GM19043 (cell line): ENCODE results near the gene TGM2.
"Not testable (repeated sequence)": the region's sequence is repeated elsewhere in the genome, so short reads cannot be mapped to it uniquely, and the experiment has no call there.

ENCODE experiments used
- ATAC-seq: cut with Tn5 transposase; IDR thresholded peaks from one replicate; pipeline ENCODE4 v1.9.1; 2021; ENCODE audit warnings: low read depth; ENCODE audit not compliant: unreplicated experiment

The TGM2 gene

GRCh38 chr20:38104285-38104684 lies 60.8 kb downstream of the TGM2 start:
- ATAC-seq: no peak

DNA sequence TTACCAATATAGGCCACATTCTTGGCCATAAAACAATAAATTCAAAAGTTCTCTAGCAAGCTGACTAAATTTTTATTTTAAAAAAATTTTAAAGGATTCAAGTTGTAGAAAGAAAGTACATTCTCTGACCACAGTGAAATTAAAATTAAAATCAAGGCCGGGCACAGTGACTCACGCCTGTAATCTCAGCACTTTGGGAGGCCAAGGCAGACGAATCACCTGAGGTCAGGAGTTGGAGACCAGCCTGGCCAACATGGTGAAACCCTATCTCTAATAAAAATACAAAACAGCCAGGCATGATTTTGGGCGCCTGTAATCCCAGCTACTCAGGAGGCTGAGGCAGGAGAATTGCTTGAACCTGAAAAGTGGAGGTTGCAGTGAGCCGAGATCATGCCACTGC lies 62.9 kb downstream of the TGM2 start:
- ATAC-seq: not testable (repeated sequence)

DNA sequence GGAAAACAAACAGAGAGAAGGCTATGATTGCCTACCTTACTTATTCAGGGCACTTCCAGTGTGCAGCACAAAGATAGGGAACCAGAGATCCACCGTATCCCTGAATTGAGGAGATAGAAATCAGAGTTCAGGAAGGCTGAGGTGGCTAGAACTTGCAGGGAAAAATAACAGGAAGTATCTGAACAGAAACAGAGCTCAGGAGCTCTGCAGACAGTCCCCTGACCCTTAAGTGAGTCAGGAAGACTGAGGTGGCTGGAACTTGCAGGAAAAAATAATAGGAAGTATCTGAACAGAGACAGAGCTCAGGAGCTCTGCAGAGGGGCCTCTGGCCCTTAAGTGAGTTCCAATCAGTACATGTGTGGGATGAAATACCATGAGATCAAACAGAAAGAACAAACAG lies 66.1 kb downstream of the TGM2 start:
- no peak for ATAC-seq

DNA sequence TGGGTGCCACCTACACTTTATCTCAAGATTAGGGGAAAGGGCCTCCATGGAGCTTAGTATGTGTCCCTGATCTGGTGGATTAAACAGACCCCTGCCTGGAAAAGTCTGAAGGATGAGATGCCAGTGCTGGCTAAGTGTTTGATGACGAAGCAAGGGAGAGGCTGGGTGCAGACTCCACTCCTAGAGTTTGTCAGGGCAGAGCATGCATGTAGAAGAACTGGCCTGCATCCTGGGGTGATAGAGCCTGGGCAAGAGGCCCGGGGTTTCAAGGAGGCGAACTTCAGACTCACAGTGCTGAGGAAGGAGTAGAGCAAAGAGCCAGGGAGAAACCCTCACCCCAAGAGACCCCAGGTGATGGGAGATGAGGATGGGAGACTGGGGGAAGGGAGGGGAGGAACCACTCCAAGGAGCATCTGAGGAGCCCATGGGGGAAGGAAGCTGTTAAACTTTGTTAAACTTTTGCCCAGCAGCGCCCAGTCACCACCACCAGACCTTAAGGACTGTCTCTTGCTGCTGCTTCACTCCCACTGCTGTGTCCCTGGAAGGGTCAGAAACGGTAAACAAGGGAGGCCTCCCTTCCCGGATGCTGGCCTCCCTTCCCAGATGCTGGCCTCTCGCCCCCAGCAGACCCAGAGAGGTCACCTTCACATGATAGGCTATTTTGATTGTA lies 69.9 kb downstream of the TGM2 start:
- ATAC-seq: no peak

DNA sequence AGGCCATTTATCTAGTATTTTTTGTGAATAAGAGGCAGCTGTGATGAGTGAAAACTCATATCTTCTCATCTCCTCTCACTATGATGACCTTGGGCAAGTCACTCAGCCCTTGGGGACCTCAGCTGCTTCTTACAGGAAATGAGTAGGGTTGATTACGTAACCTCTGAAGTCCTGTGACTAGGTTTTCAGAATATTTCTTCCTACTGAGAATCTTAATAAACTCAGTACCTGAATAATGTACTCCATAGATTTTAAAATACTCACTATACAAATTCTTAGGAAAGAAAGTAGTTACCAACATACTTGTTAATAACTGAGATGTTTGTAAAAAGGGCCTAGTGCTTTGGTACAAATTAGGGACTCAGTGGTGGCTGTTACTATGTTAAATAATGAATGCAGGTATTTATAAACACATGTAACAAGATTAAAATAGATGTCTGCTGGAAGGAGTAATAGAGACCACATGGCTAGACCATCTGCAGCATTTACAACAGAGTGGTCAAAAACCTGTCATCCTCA lies 70.6 kb downstream of the TGM2 start:
- peak; percentile 52 for ATAC-seq

- no peak for ATAC-seq
Measured at GRCh38 chr20:38093641-38094077, 71.4 kb downstream of the TGM2 start.

DNA sequence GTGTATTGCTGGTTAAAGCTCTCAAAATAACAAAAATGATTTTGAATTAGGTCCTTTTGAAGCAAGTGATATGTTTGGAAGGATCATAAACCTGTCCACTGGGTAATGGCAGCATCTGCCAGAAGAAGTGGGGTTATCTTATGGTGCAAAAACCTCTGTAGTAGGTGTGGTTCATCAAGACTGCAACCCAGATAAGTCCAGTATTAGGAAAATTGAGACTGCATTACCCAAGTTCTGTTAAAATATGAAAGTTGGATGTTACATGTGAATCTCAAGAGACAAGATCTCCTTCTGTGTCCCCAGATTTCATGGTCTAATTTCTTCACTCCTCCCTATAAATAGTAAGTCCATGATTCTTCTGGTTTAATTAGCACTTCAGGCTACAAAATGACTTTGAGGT lies 72.2 kb downstream of the TGM2 start:
- ATAC-seq: no peak

DNA sequence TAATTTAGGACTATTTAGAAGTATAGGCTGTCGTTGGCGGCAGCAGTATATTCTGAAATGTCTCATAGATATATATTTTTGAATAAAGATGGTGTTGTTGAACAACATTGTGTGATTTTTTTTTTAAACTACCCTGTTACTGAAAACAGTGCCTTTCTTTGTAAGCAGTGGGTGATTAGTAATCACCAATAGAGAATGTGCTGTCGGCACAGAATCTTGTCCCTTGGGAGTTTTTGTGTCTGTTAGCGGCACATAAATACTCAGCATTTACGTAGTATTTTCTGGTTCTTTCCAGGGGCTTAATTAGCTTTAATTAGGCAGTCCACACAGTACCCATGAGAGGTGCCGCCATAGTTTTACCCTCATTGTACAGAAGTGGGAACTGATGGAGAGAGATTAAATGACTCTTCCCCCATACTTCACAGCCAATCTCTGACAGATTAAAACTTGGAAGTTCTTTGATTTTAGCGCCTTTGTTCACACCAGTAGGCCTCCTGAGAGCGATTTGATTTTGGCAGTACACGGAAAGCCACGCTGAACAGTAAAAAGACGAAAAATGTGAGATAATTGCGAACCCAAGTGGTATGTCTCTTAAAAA lies 72.7 kb downstream of the TGM2 start:
- ATAC-seq: no peak

GRCh38 chr20:38091441-38092216 lies 73.4 kb downstream of the TGM2 start:
- ATAC-seq: no peak

DNA sequence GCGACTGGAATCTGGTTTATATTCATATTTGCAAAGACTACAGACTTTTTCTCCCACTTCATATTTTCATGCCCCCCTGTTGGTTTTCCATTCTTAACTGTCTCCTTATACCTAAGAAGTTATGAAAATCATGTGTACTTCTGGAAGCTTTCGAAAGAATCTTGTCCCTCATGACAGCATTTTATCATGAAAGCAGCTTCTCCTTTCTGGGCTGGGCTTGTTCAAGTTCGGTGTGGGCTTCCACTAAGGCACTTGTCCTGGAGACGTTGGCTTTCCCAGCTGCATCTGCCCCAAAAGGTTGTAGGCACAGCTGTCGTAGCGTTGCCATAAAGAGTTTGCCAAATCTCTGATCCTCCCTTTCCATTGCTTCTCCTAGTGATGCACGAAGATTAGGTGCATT lies 75.0 kb downstream of the TGM2 start:
- no peak for ATAC-seq

- no peak for ATAC-seq
Measured at GRCh38 chr20:38089500-38089899, 75.6 kb downstream of the TGM2 start.

DNA sequence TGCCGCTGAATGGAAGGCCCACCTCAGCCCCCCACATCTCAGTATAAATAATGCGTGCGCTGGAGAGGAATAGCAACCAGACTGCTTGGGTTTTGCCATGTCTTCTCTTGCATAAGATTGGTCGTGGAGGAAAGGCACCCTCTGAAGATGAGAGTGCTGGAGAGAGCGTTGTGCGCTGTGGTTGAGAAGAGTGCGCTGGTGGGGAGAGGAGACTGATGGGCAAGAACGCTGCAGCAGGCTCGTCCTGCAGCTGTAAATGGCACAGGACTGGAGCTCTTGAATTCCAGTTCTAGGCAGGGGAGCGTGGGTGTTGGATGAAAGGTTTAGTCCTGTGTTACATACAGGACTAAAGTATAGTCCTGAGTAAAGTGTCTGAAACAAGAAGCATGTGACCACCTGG lies 80.0 kb downstream of the TGM2 start:
- no peak for ATAC-seq

- ATAC-seq: no peak
Measured at GRCh38 chr20:38084425-38084951, 80.6 kb downstream of the TGM2 start.

DNA sequence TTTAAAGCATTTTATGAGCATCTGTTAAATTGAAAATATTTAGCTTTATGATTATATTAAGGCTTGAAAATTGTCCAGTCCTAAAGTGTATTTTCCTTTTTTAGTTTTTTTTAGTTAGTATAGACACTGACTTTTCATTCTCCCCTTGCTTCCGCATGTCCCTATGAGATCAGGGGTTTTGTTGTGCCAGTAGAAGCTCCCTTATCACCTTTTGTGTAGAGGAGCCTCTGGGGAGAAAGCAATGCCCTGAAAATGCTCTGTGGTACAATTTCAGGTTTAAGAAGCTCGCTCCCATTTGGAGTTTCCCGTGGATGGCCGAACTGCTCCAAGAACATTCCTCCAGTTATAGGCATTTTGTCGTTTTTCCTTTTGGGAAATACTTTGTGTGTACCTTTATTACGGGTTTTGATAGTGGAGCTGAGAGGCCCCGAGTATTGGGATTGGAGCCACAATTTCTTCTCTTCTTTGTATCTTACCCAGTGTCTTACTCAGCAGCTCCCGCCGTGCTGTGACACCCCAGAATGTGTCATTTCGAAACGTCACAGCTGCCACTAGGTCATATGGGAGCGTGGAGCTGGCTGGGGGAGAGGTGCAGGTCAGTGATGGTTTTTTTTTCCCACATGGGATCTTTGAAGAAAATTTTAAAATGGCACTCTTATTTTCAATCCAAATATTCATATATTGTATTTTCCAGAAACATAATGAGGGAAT lies 81.6 kb downstream of the TGM2 start:
- no peak for ATAC-seq

DNA sequence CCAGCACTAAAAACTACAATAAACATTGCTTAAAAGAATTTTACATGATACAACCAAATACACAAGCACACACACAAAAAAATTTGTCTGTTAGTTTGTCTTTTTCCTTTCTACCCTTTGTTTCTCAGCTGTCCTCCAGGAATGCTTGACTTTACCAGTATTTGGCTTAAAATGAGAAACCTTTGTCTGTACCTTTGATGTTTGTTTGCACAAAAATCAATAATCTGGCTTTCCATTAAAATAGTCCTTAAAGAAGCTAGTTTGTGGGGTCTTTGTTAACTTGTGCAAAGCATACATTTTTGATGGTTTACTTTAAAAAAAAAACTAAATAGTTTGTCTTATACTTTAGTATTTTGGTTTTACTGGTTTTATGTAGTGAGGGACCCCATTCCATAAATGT lies 82.2 kb downstream of the TGM2 start:
- ATAC-seq: no peak

GRCh38 chr20:38081575-38081974 lies 83.5 kb downstream of the TGM2 start:
- no peak for ATAC-seq

- ATAC-seq: no peak
Measured at GRCh38 chr20:38079353-38079752, 85.7 kb downstream of the TGM2 start.

DNA sequence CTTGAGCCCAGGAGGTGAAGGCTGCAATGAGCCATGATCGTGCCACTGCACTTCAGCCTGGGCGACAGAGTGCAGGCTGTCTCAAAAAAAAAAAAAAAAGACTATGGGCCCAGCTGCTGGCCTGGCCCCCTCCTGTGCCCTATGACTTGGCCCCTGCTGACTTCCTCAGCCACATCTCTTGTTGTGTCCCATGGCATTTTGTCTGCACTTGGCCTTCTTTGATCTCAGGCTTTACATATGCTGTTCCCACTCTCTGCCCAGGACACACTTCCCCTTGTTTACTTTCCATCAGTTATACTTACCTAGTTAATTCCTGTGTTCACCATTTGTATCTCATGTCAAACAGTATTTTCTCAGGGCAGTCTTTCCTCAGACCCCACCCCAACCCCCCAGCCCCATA lies 87.0 kb downstream of the TGM2 start:
- no peak for ATAC-seq
